Measurements from ENCODE around the gene AP1S2.
"Not testable (repeated sequence)": the region's sequence is repeated elsewhere in the genome, so short reads cannot be mapped to it uniquely, and the experiment has no call there.

The AP1S2 gene

DNA sequence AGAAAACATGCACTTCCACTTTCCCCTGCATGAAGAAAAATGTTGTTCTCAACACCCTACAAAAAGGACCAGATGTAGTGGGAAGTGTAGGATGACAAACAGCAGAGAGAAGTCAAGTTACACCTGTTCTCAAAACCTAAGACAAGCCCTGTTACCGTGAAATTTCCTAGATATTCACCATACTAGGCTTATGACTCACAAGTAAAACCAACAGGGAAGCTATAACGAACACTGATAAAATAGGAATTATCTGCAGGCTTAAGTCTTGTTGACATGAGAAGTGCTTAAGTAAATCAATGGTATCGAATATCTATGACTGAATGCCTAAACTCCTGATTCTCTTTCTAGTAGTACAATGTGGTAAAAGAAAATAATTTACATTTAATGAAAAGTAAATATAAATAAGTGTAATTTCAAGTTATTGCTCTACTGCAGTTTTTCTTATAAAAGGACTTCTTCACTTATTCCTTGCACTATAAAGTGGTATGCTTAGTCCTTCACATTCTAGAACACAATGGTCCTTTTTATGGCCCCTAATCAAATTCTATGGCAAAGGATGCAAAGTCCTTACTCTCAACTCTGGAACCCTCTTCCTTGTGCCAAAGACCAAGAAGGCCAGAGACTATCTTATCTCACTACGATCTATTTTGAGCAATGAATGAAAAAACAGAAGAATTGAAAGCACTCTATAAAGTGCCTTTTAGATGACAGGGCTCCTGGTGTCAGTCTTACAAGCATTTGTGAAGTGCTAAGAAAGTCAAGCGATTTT is 19.6 kb downstream of the AP1S2 start:
- Mint-ChIP-seq H3K4me1 (ENCODE audit: low read depth) (peaks cover 6% of the 10 kb centered on the region), H3K4me3 (no peak overlapping the region), H3K36me3 (ENCODE audit: low read depth) (peaks cover 48% of the 10 kb centered on the region), H3K27me3 (no peaks in the 10 kb centered on the region), H3K27ac (no peak overlapping the region), H3K9me3 (no peaks in the 10 kb centered on the region)
- no peak for DNase-seq

DNA sequence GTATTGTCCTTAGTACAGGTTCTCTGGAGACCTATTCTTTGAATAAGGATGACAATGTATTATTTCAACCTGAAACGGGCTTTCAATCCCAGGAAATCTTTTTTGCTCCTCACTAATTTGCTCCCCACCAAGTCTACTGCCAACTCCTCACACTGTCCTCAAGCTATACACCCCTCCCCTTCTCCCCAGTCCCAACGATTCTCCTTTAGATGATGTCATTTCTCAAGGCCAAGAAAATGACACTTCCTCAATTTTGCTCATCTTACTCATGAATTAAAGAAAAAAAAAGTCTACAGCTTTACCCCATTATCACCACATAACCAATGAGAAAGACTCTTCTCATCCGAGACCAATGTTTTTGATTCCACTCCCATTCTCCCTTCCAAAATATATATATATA is 20.6 kb downstream of the AP1S2 start:
- Mint-ChIP-seq H3K4me3 (no peak overlapping the region), H3K9me3 (no peaks in the 10 kb centered on the region), H3K36me3 (ENCODE audit: low read depth) (peaks cover 53% of the 10 kb centered on the region), H3K4me1 (ENCODE audit: low read depth) (peaks cover 11% of the 10 kb centered on the region), H3K27ac (no peak overlapping the region), H3K27me3 (no peaks in the 10 kb centered on the region)
- DNase-seq = no peak

GRCh38 chrX:15831347-15831746 is 23.3 kb downstream of the AP1S2 start:
- H3K36me3 Mint-ChIP-seq (ENCODE audit: low read depth) = peaks cover 60% of the 10 kb centered on the region
- not testable (repeated sequence) for H3K27me3 Mint-ChIP-seq, H3K27ac Mint-ChIP-seq, H3K4me3 Mint-ChIP-seq, DNase-seq, H3K9me3 Mint-ChIP-seq
- peaks cover 12% of the 10 kb centered on the region for H3K4me1 Mint-ChIP-seq (ENCODE audit: low read depth)

DNA sequence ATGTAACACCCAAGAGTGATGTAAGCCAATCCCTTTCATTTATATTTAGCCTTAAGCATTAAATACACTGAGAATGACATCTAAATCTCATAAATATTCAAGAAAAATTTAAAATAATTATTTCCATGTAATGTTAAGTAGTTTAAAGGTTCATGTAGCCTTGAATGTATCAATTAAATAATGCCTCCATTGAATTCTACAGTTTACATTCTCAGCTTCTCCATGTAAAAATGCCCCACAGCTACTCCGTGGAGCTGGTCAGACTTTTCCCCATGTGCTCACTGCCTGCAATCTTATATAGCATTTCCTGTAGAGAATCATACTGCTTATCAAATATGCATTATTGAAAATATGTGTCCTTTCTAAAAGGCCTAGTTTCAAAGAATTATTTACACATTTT is 25.4 kb downstream of the AP1S2 start:
- Mint-ChIP-seq H3K9me3 (no peaks in the 10 kb centered on the region), H3K36me3 (ENCODE audit: low read depth) (peaks cover 65% of the 10 kb centered on the region), H3K27ac (no peak overlapping the region)

GRCh38 chrX:15825936-15826335 is 28.7 kb downstream of the AP1S2 start:
- no peaks in the 10 kb centered on the region for H3K9me3 Mint-ChIP-seq

More for the DNA sequence above, 25.4 kb downstream of the AP1S2 start:
- Mint-ChIP-seq H3K4me1 (ENCODE audit: low read depth) (peaks cover 11% of the 10 kb centered on the region), H3K27me3 (no peaks in the 10 kb centered on the region), H3K4me3 (no peak overlapping the region)
- DNase-seq = no peak

GRCh38 chrX:15822922-15823321 is 31.7 kb downstream of the AP1S2 start:
- DNase-seq = no peak
- Mint-ChIP-seq H3K27me3 (no peaks in the 10 kb centered on the region), H3K4me1 (ENCODE audit: low read depth) (peaks cover 21% of the 10 kb centered on the region), H3K9me3 (no peaks in the 10 kb centered on the region), H3K4me3 (no peak overlapping the region), H3K27ac (peak overlapping the region; percentile 29), H3K36me3 (ENCODE audit: low read depth) (peaks cover 83% of the 10 kb centered on the region)

More at GRCh38 chrX:15825936-15826335, 28.7 kb downstream of the AP1S2 start:
- Mint-ChIP-seq H3K4me3 (no peak overlapping the region), H3K4me1 (ENCODE audit: low read depth) (peaks cover 10% of the 10 kb centered on the region), H3K27ac (peak overlapping the region; percentile 37), H3K27me3 (no peaks in the 10 kb centered on the region), H3K36me3 (ENCODE audit: low read depth) (peaks cover 81% of the 10 kb centered on the region)
- DNase-seq = no peak

GRCh38 chrX:15820106-15821073 is 34.2 kb downstream of the AP1S2 start:
- no peaks in the 10 kb centered on the region for H3K9me3 Mint-ChIP-seq
- H3K36me3 Mint-ChIP-seq (ENCODE audit: low read depth) = peaks cover 83% of the 10 kb centered on the region
- no peak overlapping the region for H3K4me3 Mint-ChIP-seq
- peak overlapping the region; percentile 77 for H3K27ac Mint-ChIP-seq
- no peaks in the 10 kb centered on the region for H3K27me3 Mint-ChIP-seq
- H3K4me1 Mint-ChIP-seq (ENCODE audit: low read depth) = peaks cover 37% of the 10 kb centered on the region
- DNase-seq = no peak

GRCh38 chrX:15816886-15817285 is 37.7 kb downstream of the AP1S2 start:
- DNase-seq = peak; percentile 47
- H3K36me3 Mint-ChIP-seq (ENCODE audit: low read depth) = peaks cover 86% of the 10 kb centered on the region
- no peaks in the 10 kb centered on the region for H3K9me3 Mint-ChIP-seq
- H3K27me3 Mint-ChIP-seq = no peaks in the 10 kb centered on the region
- peaks cover 52% of the 10 kb centered on the region for H3K4me1 Mint-ChIP-seq (ENCODE audit: low read depth)
- H3K27ac Mint-ChIP-seq = peak overlapping the region; percentile 77
- H3K4me3 Mint-ChIP-seq = peak overlapping the region; percentile 33

DNA sequence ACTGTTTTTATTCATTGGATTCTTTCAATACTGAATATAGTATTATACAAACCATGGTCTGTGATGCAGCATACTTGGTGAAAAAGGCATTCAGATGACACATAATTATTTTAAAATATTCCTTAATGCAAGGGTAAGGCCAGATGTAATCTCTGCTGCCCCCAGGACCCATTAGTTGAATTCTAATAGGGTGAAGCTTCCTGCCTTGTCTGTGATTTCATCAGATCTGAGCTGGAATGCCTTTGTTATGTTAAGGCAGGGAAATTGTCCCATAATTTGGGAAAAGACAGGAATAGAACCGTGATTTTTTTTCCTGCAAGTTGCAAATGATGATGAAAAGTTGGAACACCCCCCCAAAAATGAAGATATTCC is 38.2 kb downstream of the AP1S2 start:
- no peak for DNase-seq
- H3K4me3 Mint-ChIP-seq = peak overlapping the region; percentile 33
- H3K27me3 Mint-ChIP-seq = no peaks in the 10 kb centered on the region
- H3K9me3 Mint-ChIP-seq = no peaks in the 10 kb centered on the region
- H3K36me3 Mint-ChIP-seq (ENCODE audit: low read depth) = peaks cover 85% of the 10 kb centered on the region
- peak overlapping the region; percentile 77 for H3K27ac Mint-ChIP-seq
- peaks cover 52% of the 10 kb centered on the region for H3K4me1 Mint-ChIP-seq (ENCODE audit: low read depth)

DNA sequence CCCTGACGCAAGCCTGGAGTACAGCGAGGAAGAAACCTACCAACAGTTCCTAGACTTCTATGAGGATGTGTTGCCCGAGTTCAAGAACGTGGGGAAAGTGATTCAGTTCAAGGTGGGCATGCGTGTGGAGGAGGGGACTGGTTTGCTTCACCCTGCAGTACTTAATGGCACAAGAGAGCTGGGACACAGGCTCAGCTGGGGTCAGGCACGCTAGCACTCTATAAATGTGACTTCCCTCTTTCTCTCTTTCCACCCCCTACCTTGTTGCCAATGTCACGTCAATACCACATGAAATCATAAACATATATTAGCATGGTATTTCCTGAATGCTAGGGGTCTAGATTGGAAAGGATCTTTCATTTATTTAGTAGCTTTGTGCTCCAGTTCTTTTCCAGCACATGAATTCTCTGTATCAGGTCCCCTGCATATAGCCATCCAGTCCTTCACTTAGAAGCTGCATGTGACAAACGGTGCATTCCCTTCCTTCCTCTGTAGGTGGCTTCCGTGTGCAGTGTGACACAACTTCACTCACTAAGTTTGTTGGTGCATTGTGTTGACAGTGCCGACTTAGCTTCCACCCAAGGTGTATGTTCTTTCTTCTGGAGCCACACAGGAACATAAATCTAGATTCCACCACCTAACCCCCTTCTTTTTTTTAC is 38.7 kb downstream of the AP1S2 start:
- no peak for DNase-seq
- H3K4me3 Mint-ChIP-seq = no peak overlapping the region
- peaks cover 85% of the 10 kb centered on the region for H3K36me3 Mint-ChIP-seq (ENCODE audit: low read depth)
- H3K9me3 Mint-ChIP-seq = no peaks in the 10 kb centered on the region
- H3K27me3 Mint-ChIP-seq = no peaks in the 10 kb centered on the region
- peak overlapping the region; percentile 76 for H3K27ac Mint-ChIP-seq
- H3K4me1 Mint-ChIP-seq (ENCODE audit: low read depth) = peaks cover 50% of the 10 kb centered on the region

- no peak for DNase-seq
- Mint-ChIP-seq H3K4me3 (no peak overlapping the region), H3K27ac (peak overlapping the region; percentile 6), H3K4me1 (ENCODE audit: low read depth) (peaks cover 41% of the 10 kb centered on the region), H3K9me3 (no peaks in the 10 kb centered on the region), H3K36me3 (ENCODE audit: low read depth) (peaks cover 84% of the 10 kb centered on the region), H3K27me3 (no peaks in the 10 kb centered on the region)
Observed at GRCh38 chrX:15814771-15815365, 39.7 kb downstream of the AP1S2 start.

DNA sequence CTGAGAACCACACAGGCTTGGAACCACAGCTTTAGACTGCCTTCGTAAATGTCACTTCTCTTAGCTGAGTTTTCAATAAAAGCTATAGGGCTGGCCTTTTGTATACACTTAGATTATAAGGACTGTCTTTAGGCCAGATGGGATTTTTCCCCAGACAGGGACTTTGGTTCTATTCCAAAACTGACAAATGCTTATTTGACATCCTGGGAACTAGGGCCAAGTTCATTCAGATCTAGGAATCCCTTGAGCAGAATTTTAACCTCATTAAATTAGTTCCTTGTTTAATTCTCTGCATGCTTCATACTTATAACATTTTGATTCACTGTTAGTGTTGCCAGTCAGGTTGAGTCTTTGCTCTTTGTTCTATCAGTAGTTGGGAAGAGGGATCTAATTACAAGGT is 41.2 kb downstream of the AP1S2 start:
- Mint-ChIP-seq H3K27me3 (no peaks in the 10 kb centered on the region), H3K36me3 (ENCODE audit: low read depth) (peaks cover 92% of the 10 kb centered on the region), H3K4me1 (ENCODE audit: low read depth) (peaks cover 38% of the 10 kb centered on the region), H3K9me3 (no peaks in the 10 kb centered on the region), H3K27ac (peak overlapping the region; percentile 0), H3K4me3 (no peak overlapping the region)
- no peak for DNase-seq

GRCh38 chrX:15812192-15812938 is 42.2 kb downstream of the AP1S2 start:
- Mint-ChIP-seq H3K4me3 (no peak overlapping the region), H3K27me3 (no peaks in the 10 kb centered on the region), H3K36me3 (ENCODE audit: low read depth) (peaks cover 92% of the 10 kb centered on the region), H3K9me3 (no peaks in the 10 kb centered on the region), H3K27ac (no peak overlapping the region), H3K4me1 (ENCODE audit: low read depth) (peaks cover 34% of the 10 kb centered on the region)
- DNase-seq = no peak
